CD4-positive, alpha-beta T cell (primary cell): ENCODE data around the gene TBRG1. TPM values are rescaled to one million over a fixed set of nuclear protein-coding genes. Genes with fewer than 3 reads are reported as not detected.

ENCODE experiments used
- ATAC-seq: fragments of 200-7000 bp; cut with Tn5 transposase; one replicate; pipeline ENCODE4 v1.10.0; 2022; ENCODE audit warnings: mild to moderate bottlenecking; ENCODE audit not compliant: poor library complexity
- CTCF ChIA-PET: fragments of 350-600 bp; sonication (Branson Sonifier 250); formaldehyde crosslinking; loops from one replicate; lab custom pipeline; 2021; ENCODE audit warnings: antibody characterized with exemption, inconsistent platforms; lab: Charles Lee
- POLR2A ChIA-PET: fragments of 350-600 bp; sonication (Branson Sonifier 250); formaldehyde crosslinking; loops from one replicate; lab custom pipeline; 2021; ENCODE audit warnings: antibody characterized with exemption, inconsistent platforms; lab: Charles Lee
- DNase-seq, 14 experiments: peaks; one replicate each; pipeline ENCODE4 v3.0.0-alpha.2; 2013 to 2020; ENCODE audit warnings: mixed read lengths in 2 of 14
- H3K27ac ChIP-seq, 2 donors: one replicate each; pipeline versions ENCODE4 v1.5.1 to v1.7.0; 2013; ENCODE audit warnings: low read length in 2 of 2, low read depth in 1 of 2, mild to moderate bottlenecking in 1 of 2
- H3K27me3 ChIP-seq, 2 experiments: 1 replicate in 1 of 2; 2 replicates in 1 of 2; pipeline versions ENCODE4 v1.6.1 to v1.7.0; 2013; ENCODE audit warnings: low read length in 2 of 2, control low read depth in 1 of 2, mild to moderate bottlenecking in 1 of 2, moderate library complexity in 1 of 2; ENCODE audit not compliant: insufficient read depth in 2 of 2, control insufficient read depth in 1 of 2
- H3K36me3 ChIP-seq: one replicate; pipeline ENCODE4 v1.6.1; 2013; ENCODE audit warnings: low read length, control low read depth; ENCODE audit not compliant: insufficient read depth
- H3K4me1 ChIP-seq: one replicate; pipeline ENCODE4 v1.6.1; 2013; ENCODE audit warnings: low read length, control low read depth; ENCODE audit not compliant: insufficient read depth
- H3K4me3 ChIP-seq: one replicate; pipeline ENCODE4 v1.5.1; 2013; ENCODE audit warnings: mild to moderate bottlenecking, low read length, moderate library complexity
- H3K9me3 ChIP-seq, 2 experiments: 1 replicate in 1 of 2; 2 replicates in 1 of 2; pipeline versions ENCODE4 v1.6.1 to v1.7.0; 2013; ENCODE audit warnings: low read length in 2 of 2, mild to moderate bottlenecking in 2 of 2, control low read depth in 1 of 2, moderate library complexity in 1 of 2; ENCODE audit not compliant: control insufficient read depth in 1 of 2, insufficient read depth in 1 of 2
- H3K27ac Mint-ChIP-seq: one replicate; pipeline ENCODE4 v1.8.0; 2020; ENCODE audit warnings: mixed read lengths
- H3K27me3 Mint-ChIP-seq: one replicate; pipeline ENCODE4 v1.8.0; 2021; ENCODE audit warnings: mixed read lengths
- H3K36me3 Mint-ChIP-seq: one replicate; pipeline ENCODE4 v1.8.0; 2021; ENCODE audit warnings: low read depth, mixed read lengths
- H3K4me1 Mint-ChIP-seq: one replicate; pipeline ENCODE4 v1.8.0; 2021; ENCODE audit warnings: low read depth, mixed read lengths
- H3K4me3 Mint-ChIP-seq: one replicate; pipeline ENCODE4 v1.8.0; 2020; ENCODE audit warnings: mild to moderate bottlenecking, mixed read lengths
- H3K9me3 Mint-ChIP-seq: one replicate; pipeline ENCODE4 v1.8.0; 2020; ENCODE audit warnings: mixed read lengths
- CTCF ChIP-seq: fragments of 200-600 bp; IDR thresholded peaks from one replicate; pipeline ENCODE4 v1.8.0; 2022; ENCODE audit warnings: antibody characterized with exemption, mild to moderate bottlenecking
- intact Hi-C, 2 experiments: fragments of 100-400 bp; cut with DNase I in 1 of 2; cut with micrococcal nuclease in 1 of 2; formaldehyde crosslinking; loops; one replicate each; pipeline versions ENCODE4 v1.15.1 to v1.9.0; 2023 to 2025; cut with DNase I, micrococcal nuclease
- total RNA-seq, 174 experiments: library from RNA in 2 of 174; stranded (reverse) in 2 of 174; gene quantifications; one replicate each; pipeline ENCODE4 v1.2.3 and lab custom pipeline; 2021 to 2026

TBRG1 gene
- total RNA-seq, 2 experiments from 2014 or later, result 62.4 to 65.9 TPM

GRCh38 chr11:124644426-124645280 is 22.0 kb downstream of the TBRG1 start:
- H3K4me3 ChIP-seq, result no peak overlapping the region
- ATAC-seq (peak; percentile 77), DNase-seq (peak in 8 of 14 experiments; percentile 2 to 71 (median 28))
- no peaks in the 10 kb centered on the region for H3K27me3 ChIP-seq
- Mint-ChIP-seq H3K27me3 (no peaks in the 10 kb centered on the region), H3K4me3 (no peak overlapping the region), H3K9me3 (no peaks in the 10 kb centered on the region), H3K27ac (no peak overlapping the region), H3K4me1 (no peaks in the 10 kb centered on the region), H3K36me3 (peaks cover 2% of the 10 kb centered on the region)
- POLR2A ChIA-PET, result no interaction called here
- peak; percentile 95 for TF ChIP-seq CTCF
- H3K4me1 ChIP-seq, result peaks cover 3% of the 10 kb centered on the region
- H3K36me3 ChIP-seq, result peaks cover 4% of the 10 kb centered on the region
- H3K27ac ChIP-seq, result no peak overlapping the region
- no peaks in the 10 kb centered on the region for H3K9me3 ChIP-seq
- intact Hi-C loops, result loop anchor here (1.0 kb wide), 3 partner anchors 119 to 193 kb away; no protein-coding TSS in a partner anchor
- CTCF ChIA-PET, result interaction anchor here (0.9 to 2.2 kb wide), 5 partner anchors 17 to 102 kb away, joined by 3 to 13 read pairs (median 6); partner anchors contain the start of gene TBRG1

GRCh38 chr11:124646148-124646547 is 23.5 kb downstream of the TBRG1 start:
- no peaks in the 10 kb centered on the region for H3K9me3 Mint-ChIP-seq
- CTCF ChIA-PET, result no interaction called here

GRCh38 chr11:124648610-124649009 is 25.9 kb downstream of the TBRG1 start:
- Histone ChIP-seq H3K27ac (no peak overlapping the region), H3K36me3 (peaks cover 3% of the 10 kb centered on the region), H3K4me3 (no peak overlapping the region), H3K9me3 (no peaks in the 10 kb centered on the region), H3K27me3 (no peaks in the 10 kb centered on the region), H3K4me1 (peaks cover 3% of the 10 kb centered on the region)
- H3K4me1 Mint-ChIP-seq, result no peaks in the 10 kb centered on the region
- ATAC-seq, result no peak
- H3K36me3 Mint-ChIP-seq, result peaks cover 30% of the 10 kb centered on the region
- no peaks in the 10 kb centered on the region for H3K9me3 Mint-ChIP-seq
- intact Hi-C loops, result no loop called here
- no peak for TF ChIP-seq CTCF
- H3K27ac Mint-ChIP-seq, result no peak overlapping the region
- no peak overlapping the region for H3K4me3 Mint-ChIP-seq
- POLR2A ChIA-PET, result no interaction called here
- DNase-seq, result no peak
- H3K27me3 Mint-ChIP-seq, result no peaks in the 10 kb centered on the region
- CTCF ChIA-PET, result no interaction called here

More at GRCh38 chr11:124646148-124646547, 23.5 kb downstream of the TBRG1 start:
- peaks cover 3% of the 10 kb centered on the region for H3K36me3 ChIP-seq
- H3K4me1 ChIP-seq, result peaks cover 3% of the 10 kb centered on the region
- H3K9me3 ChIP-seq, result no peaks in the 10 kb centered on the region
- Mint-ChIP-seq H3K27me3 (no peaks in the 10 kb centered on the region), H3K4me3 (no peak overlapping the region), H3K27ac (no peak overlapping the region), H3K4me1 (no peaks in the 10 kb centered on the region), H3K36me3 (peaks cover 8% of the 10 kb centered on the region)
- no peaks in the 10 kb centered on the region for H3K27me3 ChIP-seq
- no peak for DNase-seq
- no peak overlapping the region for H3K4me3 ChIP-seq
- no peak overlapping the region for H3K27ac ChIP-seq
- no peak for ATAC-seq
- POLR2A ChIA-PET, result no interaction called here
- no peak for TF ChIP-seq CTCF
- intact Hi-C loops, result no loop called here
